HG03196 (cell line): ENCODE results near the gene ALCAM.

Source experiments
- ATAC-seq: cut with Tn5 transposase; IDR thresholded peaks from one replicate; pipeline ENCODE4 v1.9.1; 2021; ENCODE audit not compliant: unreplicated experiment

The ALCAM gene

DNA sequence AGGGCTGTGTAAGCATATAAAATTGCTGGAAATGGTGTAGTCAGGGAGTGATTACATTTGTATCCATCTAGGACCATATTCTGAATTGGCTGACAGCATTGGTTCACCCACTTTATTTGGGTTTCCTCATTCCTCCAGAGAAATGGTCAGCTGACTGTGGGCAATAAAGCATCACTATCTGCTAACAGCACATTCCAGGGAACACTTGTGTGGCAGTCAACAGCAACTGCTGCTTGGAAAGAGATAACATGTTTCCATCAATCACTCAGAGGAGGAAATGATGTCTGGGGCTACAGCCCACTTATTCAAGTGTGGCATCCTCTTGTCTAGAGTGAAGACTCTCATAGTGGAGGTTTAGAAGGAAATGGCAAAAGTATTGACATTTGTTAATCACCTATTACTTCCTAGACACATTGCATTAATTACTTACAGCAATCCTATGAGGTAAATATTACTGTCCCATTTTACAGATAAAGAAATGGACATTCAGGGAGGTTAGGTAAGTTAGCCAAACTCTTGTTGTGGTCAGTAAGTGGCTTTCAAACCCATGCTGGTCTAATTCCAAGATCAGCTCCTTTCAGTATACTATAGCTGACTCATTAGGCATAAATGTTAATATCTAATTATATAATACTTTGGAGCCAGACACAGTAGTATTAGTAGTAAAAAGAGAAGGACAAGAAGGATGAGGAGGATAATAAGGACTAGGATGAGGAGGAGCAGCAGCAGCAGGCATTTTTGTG, 247.8 kb downstream of the ALCAM start:
- no peak for ATAC-seq

DNA sequence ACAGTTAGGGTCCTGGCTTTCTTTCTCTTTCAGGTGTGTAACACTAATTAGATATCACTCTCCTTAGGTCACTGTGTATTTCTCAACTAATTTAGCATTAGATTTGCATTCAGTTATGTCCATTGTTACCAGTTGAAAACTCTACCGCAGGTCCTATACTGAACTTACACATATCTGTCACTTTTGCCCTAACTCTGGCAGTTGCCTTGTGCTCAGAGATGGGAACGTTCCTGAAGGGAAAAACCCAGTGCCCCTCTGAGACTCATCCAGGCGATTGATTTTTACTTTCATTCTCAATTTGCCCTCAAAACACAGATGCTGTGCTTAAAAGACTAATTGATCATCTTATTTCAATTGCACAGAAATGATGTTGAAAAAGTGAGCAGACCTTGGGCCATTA, 249.1 kb downstream of the ALCAM start:
- no peak for ATAC-seq

DNA sequence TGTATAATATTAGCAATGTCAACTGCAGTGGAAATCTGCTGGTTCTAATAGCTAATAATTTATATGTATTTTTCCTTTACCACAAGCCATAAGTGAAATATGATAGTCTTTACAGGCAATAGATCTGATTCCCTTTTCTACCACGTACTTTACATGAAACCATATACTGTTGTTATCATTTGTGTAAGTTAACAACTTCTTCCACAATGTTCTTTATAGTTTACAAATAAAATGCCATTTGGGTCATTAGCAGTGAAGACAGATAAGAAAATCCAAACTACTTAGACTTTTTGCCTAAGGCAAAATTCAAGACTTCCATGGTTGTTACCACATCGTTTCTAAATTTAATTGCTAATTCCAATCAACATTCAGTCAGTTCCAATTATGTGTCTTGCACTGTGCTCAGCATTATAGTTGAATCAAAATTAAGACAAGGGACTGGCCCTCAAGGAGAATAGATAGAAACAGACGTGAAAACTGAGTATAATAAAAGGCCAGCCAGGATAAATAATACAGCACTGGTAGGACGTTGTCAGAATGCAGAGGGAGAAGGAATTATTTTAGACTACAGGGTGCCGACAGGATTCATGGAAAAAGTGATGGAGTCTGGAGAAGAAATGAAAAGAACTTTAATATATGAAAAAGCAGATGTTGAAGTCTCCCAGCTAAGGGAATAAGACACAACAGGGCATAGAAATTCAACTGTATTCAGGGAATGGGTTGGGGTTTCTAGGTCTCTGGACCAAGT, 249.8 kb downstream of the ALCAM start:
- ATAC-seq = no peak

DNA sequence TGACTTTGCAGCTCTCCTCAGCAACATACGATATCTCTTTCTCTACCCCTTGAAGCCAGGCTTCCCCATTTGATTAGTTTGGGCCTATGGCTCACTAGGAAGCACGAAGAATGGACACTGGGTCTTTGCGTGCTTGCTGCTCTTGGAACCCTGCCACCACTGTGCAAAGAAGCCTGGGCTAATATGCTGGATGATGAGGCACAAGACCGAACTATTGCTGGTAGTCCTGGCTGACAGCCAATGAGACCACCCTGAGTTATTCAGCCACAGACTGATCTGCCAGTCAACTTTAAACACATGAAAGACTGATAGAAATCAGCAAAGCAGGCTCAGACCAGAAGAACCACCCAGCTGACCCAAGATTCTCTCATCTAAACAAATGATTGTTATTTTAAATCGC, 251.8 kb downstream of the ALCAM start:
- no peak for ATAC-seq

DNA sequence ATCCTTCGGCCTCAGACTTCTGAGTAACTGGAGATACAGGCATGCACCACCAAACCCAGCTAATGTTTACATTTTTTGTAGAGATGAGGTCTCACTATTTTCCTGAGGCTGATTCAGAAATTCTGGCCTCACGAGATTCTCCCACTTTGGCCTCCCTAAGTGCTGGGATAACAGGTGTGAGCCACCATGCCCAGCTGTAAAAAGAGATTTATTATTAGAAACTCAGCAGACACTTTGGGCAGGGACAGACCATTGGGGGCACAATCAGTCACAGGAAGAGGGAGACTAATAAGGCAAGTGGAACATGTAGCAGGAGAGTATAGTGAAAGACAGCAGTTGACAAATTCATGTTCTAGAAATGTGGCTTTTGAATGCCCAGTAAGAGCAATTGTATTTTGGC, 252.9 kb downstream of the ALCAM start:
- ATAC-seq = no peak

DNA sequence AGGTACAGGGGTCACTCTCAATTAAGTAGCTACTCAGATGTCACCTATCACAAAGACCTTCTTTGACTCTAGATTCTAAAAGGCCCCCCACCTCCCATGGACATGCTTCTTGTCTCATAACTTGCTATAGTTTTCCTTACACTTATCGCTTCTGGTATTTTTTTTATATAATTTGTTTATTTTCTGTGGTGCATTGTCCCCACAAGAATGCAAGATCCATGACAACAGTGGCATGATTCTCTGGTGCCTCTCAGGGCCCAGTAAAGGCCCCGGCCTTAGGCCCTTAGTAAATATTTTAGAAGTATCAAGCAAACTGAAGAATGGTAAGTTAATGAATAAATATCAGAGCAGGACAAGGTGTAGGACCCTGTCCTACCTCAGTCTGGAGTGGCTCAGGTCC, 253.5 kb downstream of the ALCAM start:
- ATAC-seq = no peak

DNA sequence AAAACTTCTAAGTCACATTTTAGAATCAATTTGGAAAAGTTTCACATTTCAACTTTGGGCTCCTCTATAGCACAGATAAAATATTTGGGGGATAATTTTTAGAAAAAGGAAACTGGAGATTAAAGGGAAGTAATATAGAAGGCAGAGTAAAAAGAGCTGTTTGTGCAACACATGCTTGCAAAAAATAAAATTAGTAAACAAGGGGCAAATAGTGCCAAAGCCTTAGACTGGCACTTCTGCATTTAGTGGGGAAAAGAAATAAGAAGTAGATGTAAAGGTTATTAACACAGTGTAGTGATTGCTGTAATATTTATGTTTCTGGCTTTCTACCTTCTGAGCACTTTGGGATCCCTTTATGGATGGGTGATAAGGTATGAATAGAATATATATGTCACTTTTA, 255.5 kb downstream of the ALCAM start:
- no peak for ATAC-seq
